ENCODE results near the gene LRRTM4.

Gene LRRTM4

GRCh38 chr2:77271262-77271661, 250.9 kb downstream of the LRRTM4 start:
- no peaks in the 10 kb centered on the region for H3K4me1 Mint-ChIP-seq
- no peaks in the 10 kb centered on the region for H3K36me3 Mint-ChIP-seq (ENCODE audit: low read depth)
- H3K27ac Mint-ChIP-seq, result no peak overlapping the region
- no peaks in the 10 kb centered on the region for H3K27me3 Mint-ChIP-seq (ENCODE audit: low read depth, poor library complexity)
- no peak overlapping the region for H3K4me3 Mint-ChIP-seq
- no peaks in the 10 kb centered on the region for H3K9me3 Mint-ChIP-seq
- TF ChIP-seq CTCF (IDR thresholded peaks at IDR 0.05), result no peak
- no peak for DNase-seq

GRCh38 chr2:77270433-77270832, 251.7 kb downstream of the LRRTM4 start:
- no peak for TF ChIP-seq CTCF (IDR thresholded peaks at IDR 0.05)
- DNase-seq, result no peak
- Mint-ChIP-seq H3K9me3 (no peaks in the 10 kb centered on the region), H3K27ac (no peak overlapping the region), H3K4me3 (no peak overlapping the region), H3K4me1 (no peaks in the 10 kb centered on the region), H3K27me3 (ENCODE audit: low read depth, poor library complexity) (no peaks in the 10 kb centered on the region), H3K36me3 (ENCODE audit: low read depth) (no peaks in the 10 kb centered on the region)

- Mint-ChIP-seq H3K36me3 (ENCODE audit: low read depth) (no peaks in the 10 kb centered on the region), H3K4me3 (no peak overlapping the region), H3K4me1 (no peaks in the 10 kb centered on the region), H3K9me3 (no peaks in the 10 kb centered on the region), H3K27ac (no peak overlapping the region), H3K27me3 (ENCODE audit: low read depth, poor library complexity) (no peaks in the 10 kb centered on the region)
- DNase-seq, result no peak
- TF ChIP-seq CTCF (IDR thresholded peaks at IDR 0.05), result no peak
Observed at GRCh38 chr2:77268626-77269025, 253.6 kb downstream of the LRRTM4 start.

- Mint-ChIP-seq H3K27ac (no peak overlapping the region), H3K4me1 (no peaks in the 10 kb centered on the region), H3K36me3 (ENCODE audit: low read depth) (no peaks in the 10 kb centered on the region), H3K4me3 (no peak overlapping the region), H3K27me3 (ENCODE audit: low read depth, poor library complexity) (no peaks in the 10 kb centered on the region), H3K9me3 (no peaks in the 10 kb centered on the region)
- TF ChIP-seq CTCF (IDR thresholded peaks at IDR 0.05), result no peak
- DNase-seq, result no peak
Observed at GRCh38 chr2:77232909-77233425, 289.2 kb downstream of the LRRTM4 start.

- no peaks in the 10 kb centered on the region for H3K36me3 Mint-ChIP-seq (ENCODE audit: low read depth)
- peaks cover 7% of the 10 kb centered on the region for H3K9me3 Mint-ChIP-seq
- no peak for DNase-seq
- H3K4me1 Mint-ChIP-seq, result no peaks in the 10 kb centered on the region
- H3K4me3 Mint-ChIP-seq, result no peak overlapping the region
- H3K27ac Mint-ChIP-seq, result no peak overlapping the region
- no peaks in the 10 kb centered on the region for H3K27me3 Mint-ChIP-seq (ENCODE audit: low read depth, poor library complexity)
- no peak for TF ChIP-seq CTCF (IDR thresholded peaks at IDR 0.05)
Observed at GRCh38 chr2:77228391-77228790, 293.8 kb downstream of the LRRTM4 start.

- no peaks in the 10 kb centered on the region for H3K9me3 Mint-ChIP-seq
Observed at GRCh38 chr2:77210725-77211124, 311.5 kb downstream of the LRRTM4 start.

More at GRCh38 chr2:77210725-77211124, 311.5 kb downstream of the LRRTM4 start:
- no peaks in the 10 kb centered on the region for H3K27me3 Mint-ChIP-seq (ENCODE audit: low read depth, poor library complexity)
- no peak for TF ChIP-seq CTCF (IDR thresholded peaks at IDR 0.05)
- no peak overlapping the region for H3K4me3 Mint-ChIP-seq
- no peaks in the 10 kb centered on the region for H3K36me3 Mint-ChIP-seq (ENCODE audit: low read depth)
- DNase-seq, result no peak
- H3K27ac Mint-ChIP-seq, result no peak overlapping the region
- no peaks in the 10 kb centered on the region for H3K4me1 Mint-ChIP-seq

Measured in nephron progenitor cell (in vitro differentiated cells).